H9 (cell line): ENCODE results near the gene PRSS38. TPM values are rescaled to one million over a fixed set of nuclear protein-coding genes. Genes with fewer than 3 reads are reported as not detected.

Source experiments
- DNase-seq: peaks from one replicate; pipeline ENCODE4 v3.0.0-alpha.2; 2017
- H2AFZ ChIP-seq: one replicate; pipeline ENCODE4 v1.6.1; 2013; ENCODE audit warnings: mild to moderate bottlenecking, low read length, control low read depth, moderate library complexity
- H2AK5ac ChIP-seq: 2 replicates; pipeline ENCODE4 v1.6.1; 2013; ENCODE audit warnings: low read length, control low read depth, mixed read lengths; ENCODE audit not compliant: insufficient read length
- H2BK120ac ChIP-seq: one replicate; pipeline ENCODE4 v1.6.1; 2013; ENCODE audit warnings: low read depth, mild to moderate bottlenecking, low read length, control low read depth, inconsistent platforms; ENCODE audit not compliant: poor library complexity, severe bottlenecking
- H2BK12ac ChIP-seq: 2 replicates; pipeline ENCODE4 v1.6.1; 2013; ENCODE audit warnings: low read length, control low read depth, mixed read lengths, low read depth; ENCODE audit not compliant: insufficient read length
- H2BK15ac ChIP-seq: 2 replicates; pipeline ENCODE4 v1.6.1; 2013; ENCODE audit warnings: low read depth, low read length, control low read depth
- H2BK20ac ChIP-seq: one replicate; pipeline ENCODE4 v1.6.1; 2013; ENCODE audit warnings: low read depth, mild to moderate bottlenecking, low read length, control low read depth, inconsistent platforms; ENCODE audit not compliant: poor library complexity, severe bottlenecking
- H2BK5ac ChIP-seq: 2 replicates; pipeline ENCODE4 v1.6.1; 2013; ENCODE audit warnings: low read length, control low read depth, mixed read lengths; ENCODE audit not compliant: insufficient read length
- H3K14ac ChIP-seq: 2 replicates; pipeline ENCODE4 v1.6.1; 2013; ENCODE audit warnings: low read length, control low read depth; ENCODE audit not compliant: insufficient read depth
- H3K18ac ChIP-seq: 2 replicates; pipeline ENCODE4 v1.6.1; 2013; ENCODE audit warnings: low read depth, mild to moderate bottlenecking, mixed read lengths, low read length, control low read depth; ENCODE audit not compliant: insufficient read length
- H3K23ac ChIP-seq: 2 replicates; pipeline ENCODE4 v1.6.1; 2013; ENCODE audit warnings: low read length, control low read depth, mixed read lengths, low read depth; ENCODE audit not compliant: insufficient read length
- H3K23me2 ChIP-seq: 2 replicates; pipeline ENCODE4 v1.6.1; 2013; ENCODE audit warnings: low read depth, mild to moderate bottlenecking, mixed read lengths, low read length, control low read depth; ENCODE audit not compliant: insufficient read length, poor library complexity, severe bottlenecking
- H3K27ac ChIP-seq: 2 replicates; pipeline ENCODE4 v1.5.1; 2013; ENCODE audit warnings: low read length, control low read depth, mixed read lengths, low read depth; ENCODE audit not compliant: insufficient read length
- H3K27me3 ChIP-seq: 2 replicates; pipeline ENCODE4 v1.6.1; 2013; ENCODE audit warnings: low read length, control low read depth, inconsistent platforms; ENCODE audit not compliant: insufficient read depth
- H3K4ac ChIP-seq: 2 replicates; pipeline ENCODE4 v1.6.1; 2013; ENCODE audit warnings: low read depth, mild to moderate bottlenecking, control low read depth, inconsistent platforms, low read length, moderate library complexity
- H3K4me1 ChIP-seq: 2 replicates; pipeline ENCODE4 v1.6.1; 2013; ENCODE audit warnings: low read length, control low read depth, inconsistent platforms; ENCODE audit not compliant: insufficient read depth
- H3K4me2 ChIP-seq: 2 replicates; pipeline ENCODE4 v1.6.1; 2013; ENCODE audit warnings: low read length, control low read depth, mixed read lengths; ENCODE audit not compliant: insufficient read length, insufficient read depth
- H3K56ac ChIP-seq: 2 replicates; pipeline ENCODE4 v1.6.1; 2013; ENCODE audit warnings: low read depth, mild to moderate bottlenecking, mixed read lengths, low read length, control low read depth; ENCODE audit not compliant: insufficient read length
- H3K79me1 ChIP-seq: 2 replicates; pipeline ENCODE4 v1.6.1; 2013; ENCODE audit warnings: low read depth, mild to moderate bottlenecking, moderate library complexity, low read length, control low read depth, inconsistent platforms; ENCODE audit not compliant: insufficient read depth, poor library complexity, severe bottlenecking
- H3K79me2 ChIP-seq: 2 replicates; pipeline ENCODE4 v1.6.1; 2013; ENCODE audit warnings: low read length, control low read depth, inconsistent platforms; ENCODE audit not compliant: insufficient read depth
- H3K9ac ChIP-seq: 2 replicates; pipeline ENCODE4 v1.6.1; 2013; ENCODE audit warnings: low read length, control low read depth, mixed read lengths; ENCODE audit not compliant: insufficient read length; ENCODE audit errors: extremely low read depth
- H3K9me3 ChIP-seq: one replicate; pipeline ENCODE4 v1.6.1; 2013; ENCODE audit warnings: low read depth, low read length, inconsistent platforms; ENCODE audit not compliant: control insufficient read depth
- H3T11ph ChIP-seq: one replicate; pipeline ENCODE4 v1.6.1; 2013; ENCODE audit warnings: mild to moderate bottlenecking, low read length, control low read depth, inconsistent platforms
- H4K20me1 ChIP-seq: one replicate; pipeline ENCODE4 v1.6.1; 2013; ENCODE audit not compliant: control insufficient read depth, insufficient read length, insufficient read depth
- H4K5ac ChIP-seq: 2 replicates; pipeline ENCODE4 v1.6.1; 2013; ENCODE audit warnings: low read depth, mild to moderate bottlenecking, mixed read lengths, low read length, control low read depth; ENCODE audit not compliant: insufficient read length
- H4K8ac ChIP-seq: replicated peaks from 2 replicates; pipeline ENCODE4 v1.6.1; 2013; ENCODE audit warnings: low read length, control low read depth, mixed read lengths, low read depth; ENCODE audit not compliant: insufficient read length
- H4K91ac ChIP-seq: 2 replicates; pipeline ENCODE4 v1.6.1; 2013; ENCODE audit warnings: low read depth, mild to moderate bottlenecking, moderate library complexity, mixed read lengths, low read length, control low read depth; ENCODE audit not compliant: insufficient read length
- H3K27ac Mint-ChIP-seq, 3 experiments: 2 replicates in 2 of 3; 3 replicates in 1 of 3; pipeline ENCODE4 v1.8.0; 2020 to 2021; ENCODE audit warnings: mixed read lengths in 3 of 3, mild to moderate bottlenecking in 1 of 3, moderate library complexity in 1 of 3
- H3K27me3 Mint-ChIP-seq: 2 replicates; pipeline ENCODE4 v1.8.0; 2021; ENCODE audit warnings: low read depth, mild to moderate bottlenecking, moderate library complexity, mixed read lengths
- H3K36me3 Mint-ChIP-seq, 3 experiments: 2 replicates in 2 of 3; 3 replicates in 1 of 3; pipeline ENCODE4 v1.8.0; 2020 to 2021; ENCODE audit warnings: low read depth in 3 of 3, mixed read lengths in 3 of 3; ENCODE audit not compliant: insufficient read depth in 1 of 3
- H3K4me1 Mint-ChIP-seq, 2 experiments: 2 replicates each; pipeline ENCODE4 v1.8.0; 2020; ENCODE audit warnings: mixed read lengths in 2 of 2
- H3K4me3 Mint-ChIP-seq, 2 experiments: 2 replicates in 1 of 2; 3 replicates in 1 of 2; pipeline ENCODE4 v1.8.0; 2020 to 2021; ENCODE audit warnings: mild to moderate bottlenecking in 2 of 2, mixed read lengths in 2 of 2, moderate library complexity in 1 of 2
- H3K9me3 Mint-ChIP-seq, 2 experiments: 2 replicates in 1 of 2; 3 replicates in 1 of 2; pipeline ENCODE4 v1.8.0; 2020; ENCODE audit warnings: mild to moderate bottlenecking in 2 of 2, mixed read lengths in 2 of 2, moderate library complexity in 1 of 2
- WGBS: extraction: QIAGEN DNeasy Blood & Tissue Kit; methylation state at CpG from one replicate; pipeline ENCODE4 v1.1.7; 2013; ENCODE audit warnings: missing lambda C conversion rate, low lambda C conversion rate, mixed read lengths; ENCODE audit not compliant: insufficient read length; ENCODE audit errors: extremely low coverage; 5-methylcytosine and 5-hydroxymethylcytosine counted together
- total RNA-seq: library from RNA; stranded (reverse); gene quantifications from 2 replicates; pipeline ENCODE4 v1.2.1, GENCODE V29; 2021
- TF ChIP-seq, protein P1 (sequence below): fragments of 200-600 bp; sonication (generic); conservative IDR thresholded peaks from 3 replicates; pipeline ENCODE4 v1.8.0; 2021; ENCODE audit warnings: antibody characterized with exemption, mild to moderate bottlenecking

The PRSS38 gene
- total RNA-seq, 1 experiment from 2014 or later = not detected

DNA sequence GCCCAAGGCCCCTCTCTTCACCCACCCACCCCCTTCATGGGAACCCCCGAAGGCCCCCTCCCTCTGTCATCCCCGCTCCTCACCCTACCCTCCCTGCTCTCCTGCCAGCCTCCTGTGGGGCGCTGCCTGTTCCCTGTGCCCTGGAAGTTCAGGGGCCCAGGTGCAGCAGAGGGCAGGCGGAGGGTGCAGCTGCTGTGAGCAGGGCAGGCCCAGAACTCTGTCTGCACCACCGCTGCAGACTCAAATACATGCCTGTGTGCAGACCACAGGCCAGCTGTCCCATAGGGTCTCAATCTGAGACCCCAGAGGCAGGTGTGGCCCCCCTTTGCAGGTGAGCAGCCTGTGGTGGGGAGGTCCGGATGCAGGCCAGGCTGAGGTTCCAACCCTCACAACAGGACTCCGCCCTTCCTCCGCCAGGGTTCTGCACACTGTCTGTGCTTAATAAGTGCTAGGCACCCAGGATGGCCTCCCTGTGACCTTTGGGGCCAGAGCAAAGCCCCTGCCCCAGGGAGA, 69.7 kb downstream of the PRSS38 start:
- no peak overlapping the region for H3K27ac ChIP-seq
- H3K27ac Mint-ChIP-seq = no peak overlapping the region
- H2AFZ ChIP-seq = no peak overlapping the region
- no peak overlapping the region for H2BK20ac ChIP-seq
- H4K5ac ChIP-seq = no peak overlapping the region
- no peaks in the 10 kb centered on the region for H3K4me1 ChIP-seq
- H3K23me2 ChIP-seq = no peaks in the 10 kb centered on the region
- H2BK15ac ChIP-seq = no peak overlapping the region
- H3K14ac ChIP-seq = no peak overlapping the region; the same call in 1 of the 2 replicates
- no peak overlapping the region for H2BK12ac ChIP-seq
- H4K91ac ChIP-seq = no peak overlapping the region
- H3K9me3 ChIP-seq = no peaks in the 10 kb centered on the region
- H3K4me3 Mint-ChIP-seq = no peak overlapping the region
- no peak overlapping the region for H3K4me2 ChIP-seq
- no peak overlapping the region for H3K4ac ChIP-seq
- H2BK120ac ChIP-seq = no peak overlapping the region
- TF ChIP-seq, protein P1, sequence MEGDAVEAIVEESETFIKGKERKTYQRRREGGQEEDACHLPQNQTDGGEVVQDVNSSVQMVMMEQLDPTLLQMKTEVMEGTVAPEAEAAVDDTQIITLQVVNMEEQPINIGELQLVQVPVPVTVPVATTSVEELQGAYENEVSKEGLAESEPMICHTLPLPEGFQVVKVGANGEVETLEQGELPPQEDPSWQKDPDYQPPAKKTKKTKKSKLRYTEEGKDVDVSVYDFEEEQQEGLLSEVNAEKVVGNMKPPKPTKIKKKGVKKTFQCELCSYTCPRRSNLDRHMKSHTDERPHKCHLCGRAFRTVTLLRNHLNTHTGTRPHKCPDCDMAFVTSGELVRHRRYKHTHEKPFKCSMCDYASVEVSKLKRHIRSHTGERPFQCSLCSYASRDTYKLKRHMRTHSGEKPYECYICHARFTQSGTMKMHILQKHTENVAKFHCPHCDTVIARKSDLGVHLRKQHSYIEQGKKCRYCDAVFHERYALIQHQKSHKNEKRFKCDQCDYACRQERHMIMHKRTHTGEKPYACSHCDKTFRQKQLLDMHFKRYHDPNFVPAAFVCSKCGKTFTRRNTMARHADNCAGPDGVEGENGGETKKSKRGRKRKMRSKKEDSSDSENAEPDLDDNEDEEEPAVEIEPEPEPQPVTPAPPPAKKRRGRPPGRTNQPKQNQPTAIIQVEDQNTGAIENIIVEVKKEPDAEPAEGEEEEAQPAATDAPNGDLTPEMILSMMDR = no peak
- H3K36me3 Mint-ChIP-seq = no peaks in the 10 kb centered on the region; a peak in 2 of 7 replicates
- no peak for DNase-seq
- H3K79me1 ChIP-seq = no peaks in the 10 kb centered on the region
- H3K79me2 ChIP-seq = no peaks in the 10 kb centered on the region
- H3K27me3 ChIP-seq = no peaks in the 10 kb centered on the region
- no peak overlapping the region for H3K18ac ChIP-seq
- H3K27me3 Mint-ChIP-seq = peaks cover 12% of the 10 kb centered on the region
- no peak overlapping the region for H3K23ac ChIP-seq
- no peak overlapping the region for H2AK5ac ChIP-seq
- H3T11ph ChIP-seq = no peak overlapping the region
- H3K9me3 Mint-ChIP-seq = no peaks in the 10 kb centered on the region
- H3K4me1 Mint-ChIP-seq = peaks cover 3 to 13% of the 10 kb centered on the region in 2 experiments
- H3K9ac ChIP-seq = no peak overlapping the region
- H4K8ac ChIP-seq = no peak overlapping the region
- WGBS = no CpG with 5 or more reads among the region's 8 CpGs
- no peak overlapping the region for H2BK5ac ChIP-seq
- no peaks in the 10 kb centered on the region for H4K20me1 ChIP-seq
- no peak overlapping the region for H3K56ac ChIP-seq
